BLaER1 treated with 17β-estradiol and CSF1 and Interleukin-3, amounts not matched to agents 10 nM and 100 nM (cell line): ENCODE measurements around the gene KCNIP3.
"Not testable (repeated sequence)": the region's sequence is repeated elsewhere in the genome, so short reads cannot be mapped to it uniquely, and the experiment has no call there.

Source experiments
- H3K27ac ChIP-seq, 11 experiments: shearing (Covaris generic); formaldehyde crosslinking; 2 replicates each; pipeline ENCODE4 v1.8.1; 2022
- H3K27me3 ChIP-seq, 11 experiments: shearing (Covaris generic); formaldehyde crosslinking; 2 replicates each; pipeline ENCODE4 v1.8.1; 2022
- H3K36me3 ChIP-seq, 11 experiments: shearing (Covaris generic); formaldehyde crosslinking; 2 replicates each; pipeline ENCODE4 v1.8.1; 2022
- H3K4me1 ChIP-seq, 10 experiments: shearing (Covaris generic); formaldehyde crosslinking; 2 replicates each; pipeline ENCODE4 v1.8.1; 2022
- H3K4me2 ChIP-seq, 11 experiments: shearing (Covaris generic); formaldehyde crosslinking; 2 replicates each; pipeline ENCODE4 v1.8.1; 2022
- H3K4me3 ChIP-seq, 10 experiments: shearing (Covaris generic); formaldehyde crosslinking; 2 replicates each; pipeline ENCODE4 v1.8.1; 2022
- H3K9ac ChIP-seq, 11 experiments: shearing (Covaris generic); formaldehyde crosslinking; 2 replicates each; pipeline ENCODE4 v1.8.1; 2022
- H3K9me3 ChIP-seq, 11 experiments: shearing (Covaris generic); formaldehyde crosslinking; replicated peaks in 1 of 11; 2 replicates each; pipeline ENCODE4 v1.8.1; 2022
- H4K20me1 ChIP-seq, 11 experiments: shearing (Covaris generic); formaldehyde crosslinking; 2 replicates each; pipeline ENCODE4 v1.8.1; 2022

Gene KCNIP3

GRCh38 chr2:95429748-95430467 is 132.8 kb downstream of the KCNIP3 start:
- H3K27ac ChIP-seq, H3K4me3 ChIP-seq, H3K36me3 ChIP-seq, H3K27me3 ChIP-seq, H3K4me2 ChIP-seq, H3K9ac ChIP-seq, H3K4me1 ChIP-seq, H3K9me3 ChIP-seq, H4K20me1 ChIP-seq: not testable (repeated sequence)

GRCh38 chr2:95433373-95433772 is 136.2 kb downstream of the KCNIP3 start:
- not testable (repeated sequence) for H3K4me2 ChIP-seq, H3K9ac ChIP-seq, H3K36me3 ChIP-seq, H3K27me3 ChIP-seq, H3K27ac ChIP-seq, H4K20me1 ChIP-seq, H3K9me3 ChIP-seq, H3K4me3 ChIP-seq, H3K4me1 ChIP-seq

GRCh38 chr2:95433973-95434372 is 136.8 kb downstream of the KCNIP3 start:
- not testable (repeated sequence) for H3K36me3 ChIP-seq, H4K20me1 ChIP-seq, H3K27me3 ChIP-seq, H3K4me3 ChIP-seq, H3K4me2 ChIP-seq, H3K4me1 ChIP-seq, H3K9me3 ChIP-seq, H3K27ac ChIP-seq, H3K9ac ChIP-seq

- not testable (repeated sequence) for H3K27ac ChIP-seq, H3K4me3 ChIP-seq, H3K9me3 ChIP-seq, H3K9ac ChIP-seq, H4K20me1 ChIP-seq, H3K4me2 ChIP-seq, H3K4me1 ChIP-seq, H3K27me3 ChIP-seq, H3K36me3 ChIP-seq
These were observed 137.4 kb downstream of the KCNIP3 start for GRCh38 chr2:95434507-95435076.

- H3K36me3 ChIP-seq, H3K27ac ChIP-seq, H4K20me1 ChIP-seq, H3K4me3 ChIP-seq, H3K9ac ChIP-seq, H3K4me2 ChIP-seq, H3K9me3 ChIP-seq, H3K4me1 ChIP-seq, H3K27me3 ChIP-seq: not testable (repeated sequence)
These were observed 138.2 kb downstream of the KCNIP3 start for GRCh38 chr2:95435162-95435871.
